GM19043 (cell line): ENCODE data around the gene CCDC57.
"Not testable (repeated sequence)": the region's sequence is repeated elsewhere in the genome, so short reads cannot be mapped to it uniquely, and the experiment has no call there.

Source experiments
- ATAC-seq: cut with Tn5 transposase; IDR thresholded peaks from one replicate; pipeline ENCODE4 v1.9.1; 2021; ENCODE audit warnings: low read depth; ENCODE audit not compliant: unreplicated experiment

Gene CCDC57

DNA sequence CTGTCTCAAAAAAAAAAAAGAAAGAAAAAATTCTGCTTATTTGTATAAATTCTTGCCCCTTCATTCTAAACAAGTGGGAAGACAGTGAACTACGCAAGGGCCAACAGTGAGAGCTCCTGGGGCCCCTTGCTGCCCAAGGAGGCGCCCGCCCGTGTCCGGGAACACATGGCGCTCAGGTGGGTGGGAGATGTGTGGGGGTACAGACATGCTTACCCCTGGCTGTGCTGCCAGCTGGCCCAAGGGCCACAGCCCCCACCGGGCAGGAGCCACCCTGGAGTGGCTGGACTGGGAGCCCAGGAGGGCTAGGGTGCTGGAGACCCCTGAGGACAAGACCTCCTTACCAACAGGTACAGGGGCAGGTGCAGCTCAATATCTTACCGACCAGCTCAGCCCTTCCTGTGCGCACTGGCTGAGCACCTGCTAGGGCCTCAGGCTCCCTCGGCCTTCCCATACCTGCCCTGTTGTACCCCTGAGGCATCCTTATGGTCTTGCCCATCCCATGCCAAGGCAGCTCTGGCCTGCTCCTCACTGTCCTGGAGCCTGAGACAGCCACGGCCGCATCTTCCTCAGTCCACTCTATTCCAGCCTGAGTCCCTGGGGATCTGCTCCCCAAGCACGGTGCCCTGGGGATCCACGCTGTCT is 56.2 kb downstream of the CCDC57 start:
- no peak for ATAC-seq

DNA sequence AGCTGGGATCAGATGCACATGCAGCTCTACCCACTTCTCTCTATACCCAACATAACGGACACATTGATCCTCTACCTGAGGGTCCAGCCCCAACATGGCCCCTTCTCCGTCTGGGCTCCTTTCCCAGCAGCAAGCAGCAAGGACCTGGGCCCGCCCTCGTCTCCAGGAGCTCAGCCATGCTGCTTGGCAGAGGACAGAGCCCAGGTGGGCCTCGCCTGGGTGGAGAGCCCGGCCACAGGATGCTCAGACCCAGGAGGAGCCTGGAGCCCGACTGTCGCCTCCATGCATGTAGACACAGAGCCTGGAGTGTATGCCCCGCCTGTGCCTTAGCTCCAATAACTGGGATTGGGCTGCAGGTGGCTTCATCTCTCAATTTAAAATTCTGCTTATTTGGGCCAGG is 57.0 kb downstream of the CCDC57 start:
- no peak for ATAC-seq

DNA sequence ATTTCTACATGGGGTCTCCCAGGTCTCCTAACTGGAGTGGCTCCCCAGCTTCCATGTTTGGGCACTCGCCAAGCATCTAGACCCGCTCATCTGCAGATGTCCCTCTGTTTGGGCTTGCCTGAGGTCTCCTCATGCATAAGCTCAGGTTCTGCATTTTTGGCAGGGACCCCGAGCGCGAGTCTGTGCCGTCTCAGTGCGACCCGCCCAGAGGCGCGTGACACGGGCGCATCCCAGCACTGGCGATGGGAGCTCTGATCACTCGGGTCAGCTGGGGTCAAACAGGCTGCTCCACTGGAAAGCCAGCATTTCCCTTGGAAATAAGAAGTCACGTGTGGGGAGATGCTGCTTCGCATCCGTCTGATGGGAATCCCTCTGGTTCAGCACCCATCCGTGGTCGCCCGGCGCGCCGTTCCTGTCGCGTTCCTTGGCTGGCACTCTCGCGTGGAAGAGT is 57.7 kb downstream of the CCDC57 start:
- no peak for ATAC-seq

DNA sequence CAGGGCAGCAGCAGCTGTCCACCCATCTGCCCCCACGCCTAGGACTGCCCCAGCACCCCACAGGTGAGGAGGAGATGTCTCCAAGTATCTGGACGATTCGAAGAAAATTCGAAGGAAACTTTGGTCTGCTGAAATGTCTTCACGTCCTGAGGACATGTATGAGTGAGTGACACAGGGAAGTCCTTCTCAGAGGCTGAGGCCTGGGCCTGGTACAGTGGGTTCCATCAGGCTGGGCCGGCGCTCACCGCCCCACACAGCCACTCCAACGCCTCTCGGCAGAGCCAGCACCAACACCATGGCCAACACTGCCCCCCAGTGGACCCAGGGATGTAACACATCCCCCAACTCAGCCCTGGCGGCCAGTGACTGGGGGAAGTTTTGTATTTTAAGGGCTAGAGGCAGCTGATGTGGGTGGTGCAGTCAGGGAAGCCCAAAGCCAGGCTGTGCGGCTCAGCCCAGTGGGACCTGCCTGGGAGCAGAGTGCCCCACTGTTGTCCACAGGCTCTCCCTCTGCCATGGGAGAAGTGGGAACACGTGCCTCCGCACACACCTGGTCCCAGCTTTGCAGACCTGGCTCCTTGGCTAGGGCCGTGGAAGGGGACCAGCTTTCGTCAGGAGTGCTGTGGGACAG is 58.8 kb downstream of the CCDC57 start:
- ATAC-seq = no peak

DNA sequence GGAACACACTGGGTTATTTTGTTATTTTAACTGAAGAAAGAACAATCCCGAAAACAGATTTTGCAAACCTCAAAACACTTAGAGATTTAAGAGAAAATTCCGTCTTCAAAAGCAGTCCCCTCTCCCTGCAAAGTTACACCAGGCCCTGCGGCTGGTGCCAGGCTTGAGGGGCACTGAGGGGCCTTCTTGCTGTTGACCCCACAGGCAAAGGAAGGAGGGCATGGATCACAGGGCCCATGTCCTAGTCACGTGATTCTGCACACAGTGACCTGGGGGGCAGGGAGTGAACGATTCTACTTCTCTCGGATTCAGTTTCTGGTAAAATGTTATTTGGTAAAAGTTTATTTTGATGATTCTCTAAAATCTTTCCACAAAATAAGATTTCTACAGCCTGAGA is 59.3 kb downstream of the CCDC57 start:
- no peak for ATAC-seq

DNA sequence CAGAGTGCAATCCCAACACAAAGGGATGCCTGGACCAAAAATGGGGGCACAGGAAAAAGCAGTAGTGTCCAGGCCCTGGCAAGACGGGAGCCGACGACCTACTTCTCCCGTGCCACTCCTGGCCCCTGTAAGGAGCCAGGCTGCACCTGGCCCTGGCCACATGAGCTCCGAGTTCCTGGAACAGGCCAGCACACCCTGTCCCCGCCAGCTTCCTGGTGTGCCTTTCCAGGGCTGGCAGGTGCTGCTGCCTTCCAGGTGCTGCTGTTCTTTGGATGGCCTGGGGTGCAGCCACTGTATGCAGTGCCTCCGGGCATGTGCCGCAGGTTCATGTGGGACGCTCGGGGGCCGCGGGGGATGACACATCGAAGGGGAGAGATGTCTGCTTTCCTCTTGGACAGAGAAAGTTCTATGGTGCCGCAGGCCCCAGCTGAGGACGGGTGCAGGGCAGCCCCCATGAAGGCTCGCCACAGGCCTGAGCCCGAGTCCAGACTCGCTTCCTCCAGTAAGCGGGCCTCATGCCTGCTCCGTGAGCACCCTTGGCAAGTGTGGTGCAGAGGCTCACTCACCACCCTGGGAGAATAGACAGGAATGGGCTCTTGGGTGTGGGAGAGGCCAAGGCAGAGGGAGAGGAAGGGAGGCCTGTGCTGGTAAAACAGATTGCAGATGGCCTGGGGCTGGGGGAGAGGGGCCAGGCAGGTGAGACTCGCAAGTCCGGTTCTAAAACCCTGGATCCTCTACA is 59.9 kb downstream of the CCDC57 start:
- no peak for ATAC-seq

DNA sequence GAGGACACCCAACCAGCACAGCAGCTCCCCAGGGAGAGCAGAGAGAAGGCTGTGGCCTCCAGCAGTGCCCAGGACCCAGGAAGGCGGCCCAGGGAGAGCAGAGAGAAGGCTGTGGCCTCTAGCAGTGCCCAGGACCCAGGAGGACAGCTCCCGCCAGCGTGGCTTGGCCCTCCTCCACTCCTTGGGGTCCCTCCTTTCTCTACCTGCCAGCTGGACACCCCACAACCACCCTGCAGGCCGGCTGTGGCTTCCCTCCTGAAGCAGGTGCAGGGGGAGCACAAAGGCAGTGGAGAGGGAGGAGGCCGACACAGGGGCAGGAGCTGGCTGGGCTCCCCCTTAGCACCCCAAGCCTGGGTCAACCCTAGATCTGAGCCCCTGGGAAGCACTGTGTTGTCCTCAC is 60.5 kb downstream of the CCDC57 start:
- ATAC-seq = no peak

DNA sequence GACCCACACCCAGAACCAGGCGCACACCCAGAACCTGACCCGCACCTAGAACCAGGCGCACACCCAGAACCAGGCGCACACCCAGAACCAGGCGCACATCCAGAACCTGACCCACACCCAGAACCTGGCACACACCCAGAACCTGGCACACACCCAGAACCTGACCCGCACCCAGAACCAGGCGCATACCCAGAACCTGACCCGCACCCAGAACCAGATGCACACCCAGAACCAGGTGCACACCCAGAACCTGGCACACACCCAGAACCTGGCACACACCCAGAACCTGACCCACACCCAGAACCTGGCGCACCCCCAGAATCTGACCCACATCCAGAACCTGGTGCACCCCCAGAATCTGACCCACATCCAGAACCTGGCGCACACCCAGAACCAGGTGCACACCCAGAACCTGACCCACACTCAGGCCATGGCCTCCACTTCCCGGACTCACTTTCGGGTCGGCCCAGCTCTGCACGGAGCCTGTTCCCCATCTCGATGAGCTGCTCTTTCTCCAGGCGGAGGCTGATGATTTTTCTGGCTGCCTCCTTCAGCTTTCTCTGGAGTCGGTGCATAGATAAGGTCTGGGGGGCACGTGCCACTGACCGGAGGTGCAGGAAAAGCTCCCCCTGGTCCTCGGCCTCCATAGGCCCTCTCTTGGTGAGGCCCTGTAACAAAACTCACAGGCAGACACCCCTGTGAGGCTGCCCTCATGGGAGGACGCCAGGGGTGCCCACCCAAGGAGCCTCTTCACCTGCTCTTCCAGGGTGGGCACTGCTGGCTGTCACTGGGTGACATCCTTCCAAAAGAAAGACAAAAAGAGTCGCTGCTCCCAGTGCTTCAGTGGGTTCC is 61.3 kb downstream of the CCDC57 start:
- no peak for ATAC-seq

DNA sequence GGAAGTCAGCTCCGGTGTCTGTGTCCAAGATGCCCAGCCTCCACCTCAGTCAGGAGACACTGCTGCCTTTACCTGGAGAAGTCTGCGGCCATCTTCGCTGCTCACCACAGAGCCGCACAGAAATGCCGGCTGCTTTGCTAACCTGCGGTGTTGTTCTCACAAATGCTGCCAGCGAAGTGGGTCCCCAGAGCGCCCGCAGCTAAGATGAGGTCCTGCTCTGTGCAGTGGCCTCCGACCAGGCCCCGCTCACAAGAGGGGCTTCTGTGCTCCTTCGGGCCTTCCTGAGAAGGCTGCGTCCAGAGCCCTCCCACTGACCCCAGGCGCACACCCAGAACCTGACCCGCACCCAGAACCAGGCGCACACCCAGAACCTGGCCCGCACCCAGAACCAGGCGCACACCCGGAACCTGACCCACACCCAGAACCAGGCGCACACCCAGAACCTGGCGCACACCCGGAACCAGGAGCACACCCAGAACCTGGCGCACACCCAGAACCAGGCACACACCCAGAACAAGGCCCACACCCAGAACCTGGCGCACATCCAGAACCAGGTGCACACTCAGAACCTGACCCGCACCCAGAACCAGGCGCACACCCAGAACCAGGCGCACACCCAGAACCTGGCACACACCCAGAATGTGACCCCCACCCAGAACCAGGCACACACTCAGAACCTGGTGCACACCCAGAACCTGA is 63.1 kb downstream of the CCDC57 start:
- no peak for ATAC-seq

DNA sequence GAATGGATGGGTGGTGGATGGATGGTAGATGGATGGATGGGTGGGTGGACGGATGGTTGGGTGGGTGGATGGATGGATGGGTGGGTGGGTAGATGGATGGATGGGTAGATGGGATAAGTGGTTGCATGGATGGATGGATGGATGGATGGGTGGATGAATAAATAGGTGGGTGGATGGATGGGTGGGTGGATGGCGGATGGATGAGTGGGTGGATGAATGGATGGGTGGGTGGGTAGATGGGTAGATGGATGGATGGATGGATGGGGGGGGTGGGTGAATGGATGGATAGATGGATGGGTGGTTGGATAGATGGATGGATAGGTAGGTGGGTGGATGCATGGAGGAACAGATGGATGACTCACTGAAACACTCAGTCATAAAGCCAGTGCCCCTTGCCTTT is 63.6 kb downstream of the CCDC57 start:
- no peak for ATAC-seq

DNA sequence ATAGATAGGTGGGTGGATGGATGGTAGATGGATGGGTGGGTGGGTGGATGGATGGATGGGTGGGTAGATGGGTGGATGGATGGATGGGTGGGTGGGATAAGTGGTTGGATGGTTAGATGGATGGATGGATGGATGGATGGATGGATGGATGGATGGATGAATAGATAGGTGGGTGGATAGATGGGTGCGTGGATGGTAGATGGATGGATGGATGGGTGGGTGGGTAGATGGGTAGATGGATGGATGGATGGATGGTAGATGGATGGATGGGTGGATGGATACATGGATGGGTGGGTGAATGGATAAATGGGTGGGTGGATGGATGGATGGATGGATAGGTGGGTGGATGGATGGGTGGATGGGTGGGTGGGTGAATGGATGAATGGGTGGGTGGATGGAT is 64.6 kb downstream of the CCDC57 start:
- ATAC-seq = no peak

DNA sequence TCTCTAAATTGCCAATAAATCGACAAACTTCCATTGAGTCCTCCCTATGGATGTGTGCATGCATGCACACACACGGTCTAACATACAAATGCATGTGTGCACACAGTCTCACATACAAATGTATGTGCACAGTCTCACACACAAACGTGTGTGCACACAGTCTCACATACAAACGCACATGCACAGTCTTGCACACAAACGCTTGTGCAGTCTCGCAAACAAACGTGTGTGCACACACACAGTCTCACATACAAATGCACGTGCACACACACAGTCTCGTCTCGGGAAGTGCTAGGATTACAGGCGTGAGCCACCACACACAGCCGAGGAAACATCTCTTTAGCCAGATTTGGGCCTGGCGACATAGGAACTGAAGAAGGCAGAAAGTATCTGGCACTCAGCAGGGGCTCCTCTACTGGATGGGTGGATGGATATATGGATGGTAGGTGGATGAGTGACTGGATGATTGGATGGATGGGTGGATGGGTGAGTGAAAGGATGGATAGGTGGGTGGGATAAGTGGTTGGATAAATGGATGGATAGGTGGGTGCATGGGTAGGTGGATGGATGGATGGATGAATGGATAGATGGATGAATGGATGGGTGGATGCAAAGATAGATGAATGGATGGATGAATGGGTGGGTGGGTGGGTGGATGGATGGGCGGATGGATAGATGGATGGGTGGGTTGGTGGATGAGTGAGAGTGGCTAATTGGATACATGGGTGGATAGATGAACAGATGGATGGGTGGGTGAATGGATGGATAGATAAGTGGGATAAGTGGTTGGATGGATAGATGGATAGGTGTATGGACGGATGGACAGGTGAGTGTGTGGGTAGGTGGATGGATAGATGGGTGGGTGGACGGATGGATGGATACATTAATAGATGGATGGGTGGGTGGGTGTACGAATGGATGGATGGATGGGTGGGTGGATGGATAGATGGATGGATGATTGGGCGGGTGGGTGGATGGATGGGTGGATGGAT is 65.7 kb downstream of the CCDC57 start:
- no peak for ATAC-seq

DNA sequence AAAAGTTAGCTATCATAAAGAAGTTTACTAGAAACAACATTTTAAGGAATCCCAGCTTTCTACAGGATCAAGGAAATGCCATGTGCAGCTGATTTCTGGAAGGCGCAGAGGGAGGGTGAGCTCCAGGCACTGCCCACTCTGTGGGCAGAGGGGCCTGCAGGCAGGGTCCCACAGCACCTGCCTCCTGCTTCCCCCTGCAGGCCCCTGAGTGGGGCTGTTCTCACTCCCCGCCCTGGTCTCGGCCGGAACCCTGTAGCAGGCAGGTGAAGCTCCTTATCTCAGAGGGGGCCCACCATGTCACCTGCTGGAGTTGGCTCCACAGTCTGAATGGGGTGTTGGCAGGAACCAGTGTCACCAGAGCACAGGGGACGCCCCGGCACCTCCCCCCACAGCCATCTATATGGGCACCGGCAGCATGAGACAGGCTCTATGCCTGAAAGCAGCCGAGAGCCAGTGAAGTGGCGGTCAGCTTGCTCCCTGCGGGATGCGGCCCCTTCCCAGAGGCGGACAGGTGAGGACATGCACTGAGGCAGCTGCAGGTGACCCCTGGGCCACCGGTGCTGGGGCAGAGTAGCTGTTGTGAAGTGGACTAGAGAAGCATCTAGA is 67.0 kb downstream of the CCDC57 start:
- ATAC-seq = no peak

DNA sequence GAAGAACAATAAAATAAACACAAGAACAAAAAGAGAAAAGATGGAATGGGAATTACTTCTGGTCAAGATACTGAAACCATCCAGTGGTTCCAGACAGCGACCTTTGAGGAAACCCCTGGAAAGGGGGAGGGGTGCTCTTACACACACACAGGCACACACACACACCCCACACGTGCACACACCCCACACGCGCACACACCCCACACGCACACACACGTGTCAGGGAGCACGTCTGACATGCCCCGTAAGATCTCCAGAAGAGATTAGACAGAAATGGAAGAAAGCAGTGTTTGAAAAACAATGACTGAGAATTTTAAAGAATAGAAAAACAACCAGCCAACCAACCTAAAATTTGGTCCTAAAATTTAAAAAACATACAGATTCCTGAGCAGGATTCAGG is 69.3 kb downstream of the CCDC57 start:
- ATAC-seq = no peak

DNA sequence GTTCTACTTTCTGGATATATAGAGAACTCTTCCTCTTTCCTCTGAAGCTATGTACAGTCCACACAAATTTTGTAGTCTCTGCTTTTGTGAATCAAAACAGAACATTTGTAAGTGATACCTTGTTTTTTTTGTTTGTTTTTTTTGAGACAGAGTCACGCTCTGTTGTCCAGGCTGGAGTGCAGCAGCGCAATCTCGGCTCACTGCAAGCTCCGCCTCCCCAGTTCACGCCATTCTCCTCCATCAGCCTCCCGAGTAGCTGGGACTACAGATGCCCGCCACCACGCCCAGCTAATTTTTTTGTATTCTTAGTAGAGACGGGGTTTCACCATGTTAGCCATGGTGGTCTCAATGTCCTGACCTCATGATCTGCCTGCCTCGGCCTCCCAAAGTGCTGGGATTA is 72.7 kb downstream of the CCDC57 start:
- ATAC-seq = not testable (repeated sequence)

DNA sequence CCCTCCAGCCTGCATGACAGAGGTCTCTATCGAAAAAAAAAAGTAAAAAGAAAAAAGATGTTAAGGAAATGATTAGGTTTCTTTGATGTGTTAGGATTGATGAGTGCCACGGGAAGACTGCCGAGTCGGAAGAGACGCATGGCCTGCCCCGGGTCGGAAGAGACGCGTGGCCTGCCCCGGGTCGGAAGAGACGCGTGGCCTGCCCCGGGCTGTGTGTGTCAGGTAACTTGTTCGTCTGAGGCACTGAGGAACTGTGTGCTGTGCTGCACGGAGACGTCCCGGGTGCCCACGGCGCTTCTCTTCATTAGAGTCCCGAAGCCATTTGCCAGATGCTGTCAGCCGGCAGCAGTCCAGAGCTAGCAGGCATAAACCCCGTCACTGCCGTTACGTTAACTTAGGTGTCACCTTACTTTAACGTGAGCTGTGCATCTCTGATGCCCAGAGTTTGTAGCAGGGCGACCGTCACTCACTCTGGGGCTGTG is 74.1 kb downstream of the CCDC57 start:
- ATAC-seq = no peak

DNA sequence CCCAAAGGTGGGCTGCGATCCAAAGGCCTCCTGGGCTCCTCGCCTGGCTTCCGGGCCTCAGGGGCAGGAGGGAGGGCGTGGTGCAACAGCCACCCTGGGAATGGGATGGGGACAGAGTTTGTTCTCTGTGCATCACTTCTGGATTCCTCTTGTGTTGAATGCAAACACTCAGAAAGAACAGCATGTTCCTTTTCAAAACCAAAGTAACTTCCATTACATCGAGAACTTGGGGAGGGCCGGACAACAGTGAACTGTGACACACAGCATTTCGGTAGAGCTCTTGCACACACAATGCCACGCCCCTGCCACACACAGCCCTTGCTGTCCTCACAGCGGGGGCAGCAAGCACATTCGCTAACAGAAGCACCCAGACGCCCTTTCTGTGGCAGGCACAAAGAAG is 78.5 kb downstream of the CCDC57 start:
- ATAC-seq = no peak

DNA sequence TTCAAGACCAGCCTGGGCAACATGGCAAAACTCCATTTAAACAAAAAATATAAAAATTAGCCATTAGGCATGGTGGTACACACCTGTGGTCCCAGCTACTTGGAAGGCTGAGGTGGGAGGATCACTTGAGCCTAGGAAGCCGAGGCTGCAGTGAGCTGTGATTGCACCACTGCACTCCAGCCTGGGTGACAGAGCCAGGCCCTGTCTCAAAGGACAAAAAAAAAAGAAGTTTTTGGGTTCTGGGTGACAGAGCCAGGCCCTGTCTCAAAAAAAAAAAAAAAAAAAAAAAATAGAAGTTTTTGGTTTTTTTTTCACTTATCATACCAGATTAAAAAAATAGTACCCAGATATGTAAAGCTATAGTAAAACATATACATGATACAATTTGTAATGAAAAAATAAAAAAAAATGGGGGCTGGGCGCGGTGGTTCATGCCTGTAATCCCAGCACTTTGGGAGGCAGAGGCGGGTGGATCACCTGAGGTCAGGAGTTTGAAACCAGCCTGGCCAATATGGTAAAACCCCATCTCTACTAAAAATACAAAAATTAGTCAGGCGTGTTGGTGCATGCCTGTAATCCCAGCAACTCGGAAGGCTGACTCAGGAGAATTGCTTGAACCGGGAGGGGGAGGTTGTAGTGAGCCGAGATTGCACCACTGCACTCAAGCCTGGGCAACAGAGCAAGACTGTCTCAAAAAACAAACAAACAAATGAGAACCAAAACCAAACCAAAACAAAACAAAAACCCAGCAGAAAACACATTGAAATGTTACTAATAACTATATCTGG is 79.3 kb downstream of the CCDC57 start:
- not testable (repeated sequence) for ATAC-seq
